Measurements from ENCODE around the gene CASR. TPM values are rescaled to one million over a fixed set of nuclear protein-coding genes. Genes with fewer than 3 reads are reported as not detected.

CASR gene
- total RNA-seq, 4 donors from 2014 or later: under 0.01 to 0.19 TPM; not detected in 2

DNA sequence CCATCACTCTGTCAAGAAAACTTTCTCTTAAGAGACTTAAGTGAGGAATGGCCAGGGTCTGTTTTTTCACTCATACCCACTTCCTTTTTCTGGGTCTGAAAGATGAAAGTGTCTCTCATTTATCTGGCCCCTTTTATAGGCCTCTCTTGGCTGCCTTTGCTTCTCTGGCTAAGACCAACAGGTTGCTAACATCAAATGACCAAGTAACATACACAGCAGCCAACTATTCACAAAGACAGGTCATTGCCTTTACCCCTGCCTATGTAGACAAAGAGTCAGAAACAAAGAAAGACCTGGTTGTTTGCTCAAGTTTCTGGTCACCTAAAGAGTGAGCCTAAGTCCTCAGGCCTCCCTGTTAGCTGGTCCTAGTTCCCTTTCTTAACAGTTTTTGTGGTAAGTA is 117.6 kb downstream of the CASR start:
- Histone ChIP-seq H3K27ac (replicated peaks in 1 of 4) (no peak overlapping the region), H3K9me3 (peaks cover 0 to 8% (median 2%) of the 10 kb centered on the region in 4 donors), H3K36me3 (no peaks in the 10 kb centered on the region), H3K27me3 (no peaks in the 10 kb centered on the region), H3K4me1 (no peaks in the 10 kb centered on the region), H3K4me3 (no peak overlapping the region)
- intact Hi-C loops (cut with DNase I): no loop called here
- no peak for DNase-seq (ENCODE audit: extremely low spot score)
- TF ChIP-seq, protein P1, sequence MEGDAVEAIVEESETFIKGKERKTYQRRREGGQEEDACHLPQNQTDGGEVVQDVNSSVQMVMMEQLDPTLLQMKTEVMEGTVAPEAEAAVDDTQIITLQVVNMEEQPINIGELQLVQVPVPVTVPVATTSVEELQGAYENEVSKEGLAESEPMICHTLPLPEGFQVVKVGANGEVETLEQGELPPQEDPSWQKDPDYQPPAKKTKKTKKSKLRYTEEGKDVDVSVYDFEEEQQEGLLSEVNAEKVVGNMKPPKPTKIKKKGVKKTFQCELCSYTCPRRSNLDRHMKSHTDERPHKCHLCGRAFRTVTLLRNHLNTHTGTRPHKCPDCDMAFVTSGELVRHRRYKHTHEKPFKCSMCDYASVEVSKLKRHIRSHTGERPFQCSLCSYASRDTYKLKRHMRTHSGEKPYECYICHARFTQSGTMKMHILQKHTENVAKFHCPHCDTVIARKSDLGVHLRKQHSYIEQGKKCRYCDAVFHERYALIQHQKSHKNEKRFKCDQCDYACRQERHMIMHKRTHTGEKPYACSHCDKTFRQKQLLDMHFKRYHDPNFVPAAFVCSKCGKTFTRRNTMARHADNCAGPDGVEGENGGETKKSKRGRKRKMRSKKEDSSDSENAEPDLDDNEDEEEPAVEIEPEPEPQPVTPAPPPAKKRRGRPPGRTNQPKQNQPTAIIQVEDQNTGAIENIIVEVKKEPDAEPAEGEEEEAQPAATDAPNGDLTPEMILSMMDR (IDR thresholded peaks at IDR 0.05): no peak
- TF ChIP-seq POLR2AphosphoS5 (IDR thresholded peaks at IDR 0.05) (no peak), POLR2A (IDR thresholded peaks at IDR 0.05; ENCODE audit: low read depth) (no peak), EP300 (IDR thresholded peaks at IDR 0.05) (no peak)

DNA sequence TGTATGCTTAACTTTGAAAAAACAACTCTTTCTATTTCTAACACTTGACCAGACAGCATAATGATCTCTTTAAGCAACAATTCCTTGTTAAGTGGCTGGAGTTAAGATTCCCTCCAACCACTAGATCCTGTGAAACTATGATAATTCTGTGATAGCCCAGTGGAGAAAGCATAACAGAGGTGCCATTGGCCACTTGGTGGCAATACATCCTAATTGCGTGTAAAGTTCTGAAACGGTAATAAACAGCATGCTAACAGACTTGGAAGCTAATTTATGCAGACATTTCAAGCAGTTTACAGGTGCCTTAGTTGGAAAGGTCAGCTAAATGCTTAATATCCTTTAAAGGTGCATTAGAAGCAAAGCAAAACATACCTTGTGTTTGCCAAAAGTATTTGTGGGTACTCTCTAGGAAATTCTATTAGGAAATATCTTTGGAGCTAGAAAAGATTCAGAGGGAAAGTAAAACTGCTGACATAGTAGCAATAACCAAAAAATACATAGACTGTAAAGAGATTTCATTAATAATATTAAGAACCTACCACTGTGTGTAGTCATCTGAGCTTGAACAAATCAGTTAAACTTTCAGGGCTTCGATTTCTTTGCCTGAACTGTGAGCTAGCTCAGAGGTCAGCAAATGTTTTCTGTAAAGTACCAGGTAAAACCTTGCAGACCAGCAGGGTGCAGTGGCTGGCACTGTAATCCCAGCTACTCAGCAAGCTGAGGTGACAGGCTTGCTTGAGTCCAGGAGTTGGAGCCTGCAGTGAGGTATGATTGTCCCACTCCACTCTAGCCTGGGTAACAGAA is 122.6 kb downstream of the CASR start:
- no peaks in the 10 kb centered on the region for H3K9me3 ChIP-seq
- no peaks in the 10 kb centered on the region for H3K27me3 ChIP-seq
- intact Hi-C loops (cut with DNase I): no loop called here
- H3K4me3 ChIP-seq: no peak overlapping the region
- DNase-seq (ENCODE audit: extremely low spot score): no peak
- no peak for TF ChIP-seq POLR2AphosphoS5 (IDR thresholded peaks at IDR 0.05)
- no peak overlapping the region for H3K27ac ChIP-seq (replicated peaks in 1 of 4)
- 38% methylated on average over 3 of the region's 3 CpGs for WGBS
- no peaks in the 10 kb centered on the region for H3K4me1 ChIP-seq
- no peaks in the 10 kb centered on the region for H3K36me3 ChIP-seq

DNA sequence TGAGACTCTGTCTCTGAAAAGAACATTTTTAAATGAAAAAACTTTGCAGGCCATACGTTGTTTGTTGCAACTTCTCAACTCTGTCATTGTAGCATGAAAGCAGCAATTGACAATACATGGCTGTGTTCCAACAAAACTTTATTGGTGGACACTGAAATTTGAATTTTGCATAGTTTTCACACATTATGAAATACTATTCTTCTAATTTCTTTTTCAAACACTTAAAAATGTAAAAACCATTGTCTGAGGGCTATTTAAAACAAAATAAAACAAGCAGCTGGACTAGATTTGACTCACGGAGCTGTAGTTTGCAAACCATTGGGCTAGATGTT is 123.1 kb downstream of the CASR start:
- DNase-seq (ENCODE audit: extremely low spot score): no peak
- intact Hi-C loops (cut with DNase I): no loop called here
- no peaks in the 10 kb centered on the region for H3K9me3 ChIP-seq
- no peak overlapping the region for H3K4me3 ChIP-seq
- 58% methylated on average over 2 of the region's 2 CpGs for WGBS
- TF ChIP-seq EP300 (IDR thresholded peaks at IDR 0.05) (no peak), POLR2AphosphoS5 (IDR thresholded peaks at IDR 0.05) (no peak), POLR2A (IDR thresholded peaks at IDR 0.05; ENCODE audit: low read depth) (no peak)
- TF ChIP-seq, protein P1 (IDR thresholded peaks at IDR 0.05): no peak
- H3K27me3 ChIP-seq: no peaks in the 10 kb centered on the region
- H3K36me3 ChIP-seq: no peaks in the 10 kb centered on the region
- H3K4me1 ChIP-seq: no peaks in the 10 kb centered on the region
- no peak overlapping the region for H3K27ac ChIP-seq (replicated peaks in 1 of 4)

DNA sequence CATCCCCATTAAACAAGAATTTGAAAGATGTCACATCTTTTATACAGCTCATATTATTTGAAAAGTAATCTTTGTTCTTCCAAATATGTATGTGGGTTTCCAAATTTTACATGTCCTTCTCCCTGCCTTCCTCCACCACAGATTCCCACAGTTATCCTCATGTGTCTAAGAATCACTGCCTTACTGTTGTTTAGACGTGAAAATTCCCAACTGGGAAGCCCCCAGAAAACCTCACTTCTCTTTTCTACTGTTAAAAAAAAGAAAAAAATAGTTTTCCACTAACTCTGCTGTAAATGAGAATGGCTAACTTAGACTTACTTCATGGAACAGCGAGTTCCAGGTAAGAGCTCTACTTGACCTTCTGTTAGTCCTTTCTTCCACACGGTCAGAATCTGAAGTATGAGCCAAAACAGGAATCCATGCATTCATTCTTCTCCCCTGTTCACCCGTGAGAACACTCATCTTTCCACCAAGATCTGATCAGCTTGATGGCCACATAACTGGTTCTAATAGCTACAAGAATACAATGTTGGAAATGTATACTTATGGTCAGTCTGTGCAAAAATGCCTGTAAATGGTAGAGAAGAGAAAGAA is 123.7 kb downstream of the CASR start:
- no peak overlapping the region for H3K4me3 ChIP-seq
- H3K27ac ChIP-seq (replicated peaks in 1 of 4): no peak overlapping the region
- H3K27me3 ChIP-seq: no peaks in the 10 kb centered on the region
- WGBS: 69% methylated on average over 4 of the region's 4 CpGs
- intact Hi-C loops (cut with DNase I): no loop called here
- no peak for TF ChIP-seq EP300 (IDR thresholded peaks at IDR 0.05)
- no peak for TF ChIP-seq POLR2AphosphoS5 (IDR thresholded peaks at IDR 0.05)
- TF ChIP-seq, protein P1 (IDR thresholded peaks at IDR 0.05): no peak
- no peak for TF ChIP-seq POLR2A (IDR thresholded peaks at IDR 0.05; ENCODE audit: low read depth)
- no peaks in the 10 kb centered on the region for H3K36me3 ChIP-seq
- H3K9me3 ChIP-seq: no peaks in the 10 kb centered on the region
- no peaks in the 10 kb centered on the region for H3K4me1 ChIP-seq
- no peak for DNase-seq (ENCODE audit: extremely low spot score)

DNA sequence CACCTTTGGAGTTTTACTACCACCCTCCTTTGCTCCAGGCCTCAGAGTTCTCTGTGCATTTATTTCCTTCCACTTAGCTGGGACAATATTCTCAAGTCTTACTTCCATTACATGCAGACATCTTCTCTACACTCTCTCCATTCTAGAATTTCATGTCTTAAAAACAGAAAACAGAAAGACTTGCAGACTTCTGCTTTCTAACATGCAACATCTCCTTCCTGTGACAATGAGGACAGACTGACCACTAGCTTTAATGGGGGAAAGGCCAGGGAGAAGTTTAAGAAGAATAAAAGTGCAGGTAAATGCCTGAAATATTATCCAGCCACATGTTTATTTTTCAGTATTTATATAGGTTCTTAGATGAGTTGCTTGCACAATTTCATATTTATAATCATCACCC is 124.5 kb downstream of the CASR start:
- no peak overlapping the region for H3K4me3 ChIP-seq
- H3K27ac ChIP-seq (replicated peaks in 1 of 4): no peak overlapping the region
- no peaks in the 10 kb centered on the region for H3K27me3 ChIP-seq
- no peaks in the 10 kb centered on the region for H3K4me1 ChIP-seq
- TF ChIP-seq EP300 (IDR thresholded peaks at IDR 0.05) (no peak), POLR2A (IDR thresholded peaks at IDR 0.05; ENCODE audit: low read depth) (no peak)
- no peaks in the 10 kb centered on the region for H3K9me3 ChIP-seq
- intact Hi-C loops (cut with DNase I): no loop called here
- DNase-seq (ENCODE audit: extremely low spot score): no peak
- H3K36me3 ChIP-seq: no peaks in the 10 kb centered on the region
